HepG2 (cell line): ENCODE measurements around the gene LRRC3C. TPM values are rescaled to one million over a fixed set of nuclear protein-coding genes. Genes with fewer than 3 reads are reported as not detected.

ENCODE experiments used
- ATAC-seq: fragments of 200-7000 bp; cut with Tn5 transposase; 3 replicates; pipeline ENCODE4 v1.9.1; 2020; ENCODE audit warnings: mild to moderate bottlenecking, moderate library complexity
- BruUV-seq: library from RNA; stranded (reverse); fragments of 400-500 nt; replicated peaks from 2 replicates; lab custom pipeline; 2021; lab: Mats Ljungman, UMichigan
- CTCF ChIA-PET: fragments of 300-600 bp; formaldehyde crosslinking; extraction: SDS; loops from one replicate; lab custom pipeline; 2021; ENCODE audit warnings: low total read pairs, inconsistent platforms, low intra/inter-chr PET ratio; lab: Yijun Ruan, JAX
- POLR2A ChIA-PET: fragments of 350-600 bp; sonication (Branson Sonifier 250); formaldehyde crosslinking; loops from one replicate; lab custom pipeline; 2020; ENCODE audit warnings: antibody characterized with exemption, inconsistent platforms; lab: Yijun Ruan, JAX
- DNase-seq: peaks from one replicate; pipeline ENCODE4 v3.0.0-alpha.2; 2015; ENCODE audit warnings: low spot score
- FAIRE-seq: peaks from 3 replicates; lab custom pipeline; 2011; peaks lifted over from hg19 to GRCh38; lab: Jason Lieb, UNC
- H2AFZ ChIP-seq: one replicate; pipeline ENCODE4 v1.6.1; 2011; ENCODE audit warnings: low read length, inconsistent platforms
- H3K27ac ChIP-seq: fragments of 300-600 bp; 3 replicates; pipeline ENCODE4 v1.8.0; 2011; ENCODE audit warnings: mixed run types, mild to moderate bottlenecking, mixed read lengths, low read length, inconsistent platforms; ENCODE audit not compliant: insufficient read depth; ENCODE audit errors: extremely low read length
- H3K27me3 ChIP-seq, 2 experiments: fragments of 200-600 bp in 1 of 2; 2 replicates in 1 of 2; 3 replicates in 1 of 2; pipeline versions ENCODE4 v1.6.0 to v1.8.0; 2011; ENCODE audit warnings: low read length in 2 of 2, mild to moderate bottlenecking in 2 of 2, moderate library complexity in 2 of 2, inconsistent platforms in 1 of 2; ENCODE audit not compliant: insufficient read depth in 2 of 2, control insufficient read depth in 1 of 2
- H3K36me3 ChIP-seq, 2 experiments: fragments of 200-600 bp in 1 of 2; replicated peaks in 1 of 2; 2 replicates in 1 of 2; 3 replicates in 1 of 2; pipeline versions ENCODE4 v1.5.1 to v1.8.0; 2011; ENCODE audit warnings: low read length in 2 of 2, inconsistent platforms in 1 of 2; ENCODE audit not compliant: insufficient read depth in 2 of 2, control insufficient read depth in 1 of 2
- H3K4me1 ChIP-seq: 2 replicates; pipeline ENCODE4 v1.5.1; 2012; ENCODE audit warnings: low read length, inconsistent platforms; ENCODE audit not compliant: insufficient read depth
- H3K4me2 ChIP-seq: 2 replicates; pipeline ENCODE4 v1.6.0; 2011; ENCODE audit warnings: low read depth, low read length, inconsistent platforms
- H3K4me3 ChIP-seq, 3 experiments: fragments of 200-600 bp in 1 of 3; sonication (generic), shearing (Covaris generic) in 1 of 3; replicated peaks in 1 of 3; 2 replicates each; pipeline ENCODE4 v1.5.1; 2011 to 2016; ENCODE audit warnings: low read length in 3 of 3, inconsistent platforms in 2 of 3, low read depth in 2 of 3, mild to moderate bottlenecking in 2 of 3, control low read depth in 1 of 3, mixed read lengths in 1 of 3; ENCODE audit not compliant: insufficient read depth in 1 of 3
- H3K79me2 ChIP-seq: one replicate; pipeline ENCODE4 v1.6.1; 2011; ENCODE audit warnings: low read length, inconsistent platforms; ENCODE audit not compliant: insufficient read depth
- H3K9ac ChIP-seq: 2 replicates; pipeline ENCODE4 v1.6.0; 2011; ENCODE audit warnings: mild to moderate bottlenecking, low read depth, low read length, inconsistent platforms; ENCODE audit not compliant: insufficient read depth
- H3K9me3 ChIP-seq: 2 replicates; pipeline ENCODE4 v1.5.1; 2012; ENCODE audit warnings: mild to moderate bottlenecking, low read length
- H4K20me1 ChIP-seq: 2 replicates; pipeline ENCODE4 v1.6.0; 2011; ENCODE audit warnings: inconsistent platforms, mild to moderate bottlenecking, low read length, moderate library complexity; ENCODE audit not compliant: insufficient read depth
- FUBP1 ChIP-seq: sonication (generic); formaldehyde crosslinking; IDR thresholded peaks from 2 replicates; pipeline ENCODE4 v1.5.1; 2020; ENCODE audit warnings: missing genetic modification reagents, mild to moderate bottlenecking, borderline replicate concordance
- KLF12 ChIP-seq: sonication (generic); formaldehyde crosslinking; IDR thresholded peaks from 2 replicates; pipeline ENCODE4 v1.4.0; 2020; ENCODE audit warnings: missing genetic modification reagents, borderline replicate concordance
- KMT2A ChIP-seq: sonication (generic); formaldehyde crosslinking; IDR thresholded peaks from 2 replicates; pipeline ENCODE4 v1.4.0; 2020; ENCODE audit warnings: missing genetic modification reagents
- MAF1 ChIP-seq: sonication (generic); formaldehyde crosslinking; IDR thresholded peaks from 2 replicates; pipeline ENCODE4 v1.5.0; 2020; ENCODE audit warnings: missing genetic modification reagents, borderline replicate concordance
- NONO ChIP-seq, 2 experiments: fragments of 450-650 bp in 1 of 2; sonication (generic) in 1 of 2; formaldehyde crosslinking in 1 of 2; IDR thresholded peaks in 1 of 2; conservative IDR thresholded peaks in 1 of 2; 2 replicates each; pipeline versions ENCODE4 v1.6.1 to v1.8.0; 2017 to 2022; ENCODE audit warnings: mild to moderate bottlenecking in 1 of 2, missing genetic modification reagents in 1 of 2, moderate library complexity in 1 of 2
- POGZ ChIP-seq: sonication (generic); formaldehyde crosslinking; IDR thresholded peaks from 2 replicates; pipeline ENCODE4 v1.4.0; 2020; ENCODE audit warnings: mild to moderate bottlenecking, missing genetic modification reagents
- SRY ChIP-seq: sonication (generic); formaldehyde crosslinking; IDR thresholded peaks from 2 replicates; pipeline ENCODE4 v1.8.0; 2022; ENCODE audit warnings: mild to moderate bottlenecking, missing genetic modification reagents
- TIGD3 ChIP-seq: sonication (generic); formaldehyde crosslinking; IDR thresholded peaks from 2 replicates; pipeline ENCODE4 v1.5.1; 2020; ENCODE audit warnings: mild to moderate bottlenecking, missing genetic modification reagents, borderline replicate concordance
- TRAFD1 ChIP-seq: sonication (generic); formaldehyde crosslinking; IDR thresholded peaks from 2 replicates; pipeline ENCODE4 v1.5.1; 2020; ENCODE audit warnings: missing genetic modification reagents, mild to moderate bottlenecking, borderline replicate concordance
- ZC3H13 ChIP-seq: sonication (generic); formaldehyde crosslinking; IDR thresholded peaks from 2 replicates; pipeline ENCODE4 v1.8.1; 2023; ENCODE audit warnings: mild to moderate bottlenecking, missing genetic modification reagents, moderate library complexity
- ZNF224 ChIP-seq: sonication (generic); formaldehyde crosslinking; IDR thresholded peaks from 2 replicates; pipeline ENCODE4 v1.5.0; 2020; ENCODE audit warnings: mild to moderate bottlenecking, missing genetic modification reagents
- ZNF260 ChIP-seq: sonication (generic); formaldehyde crosslinking; IDR thresholded peaks from 2 replicates; pipeline ENCODE4 v1.4.0; 2020; ENCODE audit warnings: missing genetic modification reagents, low read depth, mild to moderate bottlenecking, borderline replicate concordance
- ZNF512 ChIP-seq: sonication (generic); formaldehyde crosslinking; IDR thresholded peaks from 2 replicates; pipeline ENCODE4 v1.4.0; 2020; ENCODE audit warnings: mild to moderate bottlenecking, missing genetic modification reagents
- ZNF563 ChIP-seq: sonication (generic); formaldehyde crosslinking; IDR thresholded peaks from 2 replicates; pipeline ENCODE4 v1.8.0; 2022; ENCODE audit warnings: mild to moderate bottlenecking, moderate library complexity, missing genetic modification reagents
- ZNF878 ChIP-seq: sonication (generic); formaldehyde crosslinking; IDR thresholded peaks from 2 replicates; pipeline ENCODE4 v1.8.1; 2023; ENCODE audit warnings: mild to moderate bottlenecking, missing genetic modification reagents, moderate library complexity
- ZSCAN12 ChIP-seq: sonication (generic); formaldehyde crosslinking; IDR thresholded peaks from 2 replicates; pipeline ENCODE4 v1.9.0; 2021; ENCODE audit warnings: mild to moderate bottlenecking, missing genetic modification reagents
- ZSCAN25 ChIP-seq: sonication (generic); formaldehyde crosslinking; IDR thresholded peaks from 2 replicates; pipeline ENCODE4 v1.8.0; 2022; ENCODE audit warnings: mild to moderate bottlenecking, missing genetic modification reagents
- WGBS: methylation state at CpG from one replicate; pipeline ENCODE4 v1.1.6; 2017; ENCODE audit warnings: low lambda C conversion rate; 5-methylcytosine and 5-hydroxymethylcytosine counted together
- in situ Hi-C: cut with HindIII; loops from 2 replicates; pipeline ENCODE4 v1.10.0; 2017; ENCODE audit warnings: low pct_unique_long_range_greater_than_20kb; ENCODE audit not compliant: extremely low pct_ligation_motif_present
- intact Hi-C: fragments of 100-400 bp; cut with micrococcal nuclease; formaldehyde crosslinking; loops from one replicate; pipeline ENCODE4 v1.10.0; 2022; ENCODE audit not compliant: unreplicated experiment
- polyA plus RNA-seq, 8 experiments: library from polyadenylated mRNA; depleted of rRNA in 3 of 8; stranded (reverse) in 7 of 8; unstranded in 1 of 8; fragments of >200 nt; fragmentation: Illumina TruSeq in 4 of 8; extraction: Trizol in 4 of 8; gene quantifications; 2 replicates each; pipeline versions ENCODE4 v1.2.1 to v1.2.3, GENCODE V29; 2011 to 2016; ENCODE audit warnings: low read depth in 4 of 8, missing spikeins in 1 of 8, mixed read lengths in 1 of 8; ENCODE audit not compliant: insufficient read depth in 1 of 8
- total RNA-seq, 5 experiments: library from RNA; depleted of rRNA; stranded (reverse); fragments of >200 nt; fragmentation: Illumina TruSeq; extraction: Trizol; gene quantifications; 2 replicates each; pipeline ENCODE4 v1.2.3, GENCODE V29; 2016; ENCODE audit warnings: low read depth in 1 of 5

The LRRC3C gene
- total and polyA plus RNA-seq, 2 of the 13 experiments (the other 11 are each of a cell fraction or from before 2014, with no cell fraction given), result 0.17 TPM; not detected in 1

- Histone ChIP-seq H2AFZ (no peak overlapping the region), H3K27me3 (no peaks in the 10 kb centered on the region; a peak in 1 of 5 replicates), H3K9me3 (no peaks in the 10 kb centered on the region), H3K9ac (peak overlapping the region; percentile 90), H3K4me3 (peak overlapping the region; percentile 24 to 96 (median 72); a peak in 5 of 6 replicates), H3K4me2 (peak overlapping the region; percentile 97), H3K27ac (peak overlapping the region; percentile 93), H3K36me3 (peaks cover 24 to 26% of the 10 kb centered on the region in 2 experiments), H4K20me1 (peaks cover 11% of the 10 kb centered on the region; the same call in 1 of the 2 replicates), H3K4me1 (peaks cover 82% of the 10 kb centered on the region), H3K79me2 (peaks cover 50% of the 10 kb centered on the region)
- BruUV-seq, result no TSS peak
- intact Hi-C loops (loop anchor here (10.0 kb wide), 1 partner anchor 180 kb away; the partner anchor contains the start of gene NR1D1), in situ Hi-C loops (loop anchor here (5.0 kb wide), 1 partner anchor 48 kb away; no protein-coding TSS in a partner anchor)
- ChIA-PET POLR2A (interaction anchor here (0.5 to 5.3 kb wide), 9 partner anchors 10 to 186 kb away, joined by 3 to 47 read pairs (median 4); partner anchors contain the start of genes NR1D1 and PSMD3), CTCF (no interaction called here)
- no peak for ATAC-seq
- FAIRE-seq, result no peak
- no peak for DNase-seq
- 45% methylated on average over 3 of the region's 3 CpGs for WGBS
- TF ChIP-seq ZC3H13 (0 out of 2 replicates have a peak, but pooled peaks have one; percentile 34), ZSCAN25 (CRISPR knock-in tag) (peak; percentile 17; the same call in 1 of the 2 replicates), NONO (IDR thresholded peaks at IDR 0.05) (no peak), NONO (CRISPR knock-in tag; conservative IDR thresholded peaks at IDR 0.05) (no peak), SRY (CRISPR knock-in tag) (peak; percentile 10; the same call in 1 of the 2 replicates), POGZ (no peak), ZNF563 (no peak), TRAFD1 (CRISPR knock-in tag) (no peak), KLF12 (peak; percentile 67), FUBP1 (CRISPR knock-in tag) (0 out of 2 replicates have a peak, but pooled peaks have one; percentile 8), MAF1 (CRISPR knock-in tag) (peak; percentile 57; the same call in 1 of the 2 replicates), ZNF512 (CRISPR knock-in tag) (0 out of 2 replicates have a peak, but pooled peaks have one; percentile 62), KMT2A (CRISPR knock-in tag) (no peak), TIGD3 (CRISPR knock-in tag) (peak; percentile 90; the same call in 1 of the 2 replicates), ZSCAN12 (CRISPR knock-in tag) (0 out of 2 replicates have a peak, but pooled peaks have one; percentile 25), ZNF878 (CRISPR knock-in tag) (peak; percentile 8; the same call in 1 of the 2 replicates), ZNF224 (CRISPR knock-in tag) (0 out of 2 replicates have a peak, but pooled peaks have one; percentile 8), ZNF260 (CRISPR knock-in tag) (0 out of 2 replicates have a peak, but pooled peaks have one; percentile 14)
Measured at GRCh38 chr17:39924691-39925055, 2.9 kb upstream of the LRRC3C start.
